Neural cell (in vitro differentiated cells): ENCODE data around the gene ANKS3. TPM values are rescaled to one million over a fixed set of nuclear protein-coding genes. Genes with fewer than 3 reads are reported as not detected.

Experiments
- H2AFZ ChIP-seq: fragments of 200-600, 300-800 bp; sonication (generic), shearing (Covaris generic); 2 replicates; pipeline ENCODE4 v1.6.0; 2014; ENCODE audit warnings: low read depth, mild to moderate bottlenecking, antibody characterized with exemption, low read length, moderate library complexity
- H3F3A ChIP-seq: fragments of 200-600 bp; shearing (Covaris generic); 2 replicates; pipeline ENCODE4 v1.6.1; 2016; ENCODE audit warnings: mild to moderate bottlenecking, moderate library complexity, mixed read lengths, antibody characterized with exemption, low read length; ENCODE audit not compliant: insufficient read depth, poor library complexity, severe bottlenecking
- H3K27ac ChIP-seq: fragments of 200-600, 300-800 bp; sonication (generic), shearing (Covaris generic); 2 replicates; pipeline ENCODE4 v1.5.1; 2014; ENCODE audit warnings: mild to moderate bottlenecking, low read length, moderate library complexity
- H3K27me3 ChIP-seq: fragments of 300-800, 200-600 bp; sonication (generic), shearing (Covaris generic); 2 replicates; pipeline ENCODE4 v1.6.0; 2014; ENCODE audit warnings: mild to moderate bottlenecking, low read depth, low read length, moderate library complexity; ENCODE audit not compliant: insufficient read depth
- H3K36me3 ChIP-seq: fragments of 300-800, 200-600 bp; sonication (generic), shearing (Covaris generic); 2 replicates; pipeline ENCODE4 v1.5.1; 2014; ENCODE audit warnings: mild to moderate bottlenecking, antibody characterized with exemption, low read length, moderate library complexity; ENCODE audit not compliant: insufficient read depth
- H3K4me2 ChIP-seq: fragments of 300-800, 200-600 bp; sonication (generic), shearing (Covaris generic); 2 replicates; pipeline ENCODE4 v1.6.0; 2014; ENCODE audit warnings: mild to moderate bottlenecking, low read length
- H3K4me3 ChIP-seq: fragments of 300-800, 200-600 bp; sonication (generic), shearing (Covaris generic); 2 replicates; pipeline ENCODE4 v1.5.1; 2014; ENCODE audit warnings: mild to moderate bottlenecking, low read length, moderate library complexity
- H3K79me2 ChIP-seq: fragments of 200-600 bp; shearing (Covaris generic); replicated peaks from 2 replicates; pipeline ENCODE4 v1.6.0; 2014; ENCODE audit warnings: mild to moderate bottlenecking, low read length, moderate library complexity; ENCODE audit not compliant: insufficient read depth
- H3K9ac ChIP-seq: fragments of 300-800, 200-600 bp; sonication (generic), shearing (Covaris generic); 2 replicates; pipeline ENCODE4 v1.6.1; 2016; ENCODE audit warnings: mild to moderate bottlenecking, low read length, mixed read lengths
- H3K9me2 ChIP-seq: fragments of 200-600 bp; shearing (Covaris generic); 2 replicates; pipeline ENCODE4 v1.6.1; 2016; ENCODE audit warnings: mild to moderate bottlenecking, low read length, mixed read lengths; ENCODE audit not compliant: insufficient read depth
- H3K9me3 ChIP-seq: fragments of 200-600, 300-800 bp; sonication (generic), shearing (Covaris generic); 2 replicates; pipeline ENCODE4 v1.6.1; 2016; ENCODE audit warnings: mild to moderate bottlenecking, mixed run types, low read length, moderate library complexity, mixed read lengths
- H4K20me1 ChIP-seq: fragments of 200-600 bp; shearing (Covaris generic); 2 replicates; pipeline ENCODE4 v1.6.1; 2016; ENCODE audit warnings: mild to moderate bottlenecking, mixed run types; ENCODE audit not compliant: insufficient read depth
- EP300 ChIP-seq: fragments of 450-650 bp; conservative IDR thresholded peaks from 2 replicates; pipeline ENCODE4 v1.6.1; 2014; ENCODE audit warnings: antibody characterized with exemption, mild to moderate bottlenecking, moderate library complexity; ENCODE audit not compliant: poor library complexity, severe bottlenecking
- EZH2 ChIP-seq: fragments of 200-600, 300-800 bp; shearing (Covaris generic), sonication (generic); IDR thresholded peaks from 2 replicates; pipeline ENCODE4 v1.6.1; 2014; ENCODE audit warnings: antibody characterized with exemption, low read length, borderline replicate concordance, mild to moderate bottlenecking; ENCODE audit not compliant: insufficient read depth, poor library complexity, severe bottlenecking
- MXI1 ChIP-seq: fragments of 450-650 bp; conservative IDR thresholded peaks from 2 replicates; pipeline ENCODE4 v1.6.1; 2014; ENCODE audit warnings: antibody characterized with exemption, mild to moderate bottlenecking; ENCODE audit not compliant: poor library complexity, severe bottlenecking
- POLR2AphosphoS5 ChIP-seq: IDR thresholded peaks from 2 replicates; pipeline ENCODE4 v1.6.1; 2012
- RAD21 ChIP-seq: fragments of 450-650 bp; conservative IDR thresholded peaks from 2 replicates; pipeline ENCODE4 v1.6.1; 2014; ENCODE audit warnings: antibody characterized with exemption, mild to moderate bottlenecking, moderate library complexity
- SMC3 ChIP-seq: fragments of 450-650 bp; conservative IDR thresholded peaks from 2 replicates; pipeline ENCODE4 v1.6.1; 2014; ENCODE audit warnings: antibody characterized with exemption, mild to moderate bottlenecking, moderate library complexity; ENCODE audit not compliant: poor library complexity
- TAF1 ChIP-seq: IDR thresholded peaks from 2 replicates; pipeline ENCODE4 v1.6.1; 2012; ENCODE audit warnings: low read depth
- polyA minus RNA-seq: library from RNA; depleted of rRNA, polyadenylated mRNA; stranded (reverse); fragments of >200 nt; gene quantifications from 2 replicates; pipeline ENCODE4 v1.2.3, GENCODE V29; 2014
- polyA plus RNA-seq: library from polyadenylated mRNA; depleted of rRNA; stranded (reverse); fragments of >200 nt; gene quantifications from 2 replicates; pipeline ENCODE4 v1.2.3, GENCODE V29; 2014
- TF ChIP-seq, protein P1 (sequence below): fragments of 450-650 bp; IDR thresholded peaks from 2 replicates; pipeline ENCODE4 v1.5.1; 2014; ENCODE audit warnings: antibody characterized with exemption, mild to moderate bottlenecking, moderate library complexity; ENCODE audit not compliant: poor library complexity, severe bottlenecking
- TF ChIP-seq, protein P2 (sequence below): IDR thresholded peaks from 2 replicates; pipeline ENCODE4 v1.6.1; 2012; ENCODE audit warnings: borderline replicate concordance

ANKS3 gene, protein sequence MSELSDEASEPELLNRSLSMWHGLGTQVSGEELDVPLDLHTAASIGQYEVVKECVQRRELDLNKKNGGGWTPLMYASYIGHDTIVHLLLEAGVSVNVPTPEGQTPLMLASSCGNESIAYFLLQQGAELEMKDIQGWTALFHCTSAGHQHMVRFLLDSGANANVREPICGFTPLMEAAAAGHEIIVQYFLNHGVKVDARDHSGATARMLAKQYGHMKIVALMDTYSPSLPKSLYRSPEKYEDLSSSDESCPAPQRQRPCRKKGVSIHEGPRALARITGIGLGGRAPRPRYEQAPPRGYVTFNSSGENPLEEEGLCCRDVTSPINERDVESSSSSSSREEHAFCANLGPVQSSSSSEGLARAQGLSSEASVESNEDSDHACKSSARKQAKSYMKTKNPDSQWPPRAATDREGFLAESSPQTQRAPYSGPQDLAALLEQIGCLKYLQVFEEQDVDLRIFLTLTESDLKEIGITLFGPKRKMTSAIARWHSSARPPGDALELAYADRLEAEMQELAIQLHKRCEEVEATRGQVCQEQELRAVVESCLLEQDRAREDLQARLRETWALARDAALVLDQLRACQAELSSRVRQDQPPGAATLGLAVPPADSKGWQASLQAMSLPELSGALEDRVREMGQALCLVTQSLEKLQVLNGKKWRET
- 53.9 and 65.2 TPM in 2 replicates for polyA plus RNA-seq
- 42.6 and 49.7 TPM in 2 replicates for polyA minus RNA-seq

DNA sequence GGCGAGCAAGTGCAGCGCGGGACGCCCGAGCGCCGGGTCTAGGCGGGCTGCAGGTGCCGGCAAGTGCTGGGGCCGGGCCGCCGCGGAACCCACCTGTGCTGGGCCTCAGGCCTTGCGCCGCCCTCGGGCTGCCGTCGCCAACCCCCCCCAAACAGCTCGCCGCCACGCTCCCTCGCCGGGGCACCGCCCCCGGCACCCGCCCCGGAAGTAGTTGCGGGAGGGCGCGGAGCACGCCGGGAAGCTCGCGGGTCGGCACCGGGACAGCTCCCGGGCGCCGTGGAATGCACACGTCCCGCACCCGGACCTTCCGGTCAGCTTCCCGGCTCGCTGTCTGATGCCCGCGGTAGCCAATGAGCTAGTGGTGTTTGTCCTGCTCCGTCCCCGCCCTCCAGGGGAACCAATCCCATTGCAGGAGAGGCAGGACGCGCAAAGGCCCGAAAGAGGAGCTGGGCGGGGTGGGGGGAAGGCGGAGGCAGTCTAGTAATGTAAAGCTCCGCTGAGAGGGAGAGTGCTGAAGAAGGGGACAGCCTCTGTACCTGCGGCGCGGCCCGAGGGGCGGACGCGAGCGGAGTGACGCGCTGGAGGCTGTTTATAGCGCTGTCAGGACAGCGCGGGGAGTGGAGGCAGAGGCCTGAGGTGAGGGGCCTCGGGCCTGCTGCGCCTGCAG, at the start of gene ANKS3, which contains the start of gene DNAAF8:
Gene ANKS3 (minus strand): TSS at position 209 of the 667 bp plus-strand sequence. CDS start 4,122 bp downstream, outside the sequence.
Gene DNAAF8 (plus strand): TSS at position 475 of the 667 bp plus-strand sequence. CDS start 1,978 bp downstream, outside the sequence.
- peak within 1 kb of the TSS; percentile 93 for H2AFZ ChIP-seq
- peak within 1 kb of the TSS; percentile 78 for H3K4me2 ChIP-seq
- H3K36me3 ChIP-seq: no peaks in the 10 kb centered on the region
- H3F3A ChIP-seq: no peaks in the 10 kb centered on the region
- no peaks in the 10 kb centered on the region for H4K20me1 ChIP-seq
- peak within 1 kb of the TSS; percentile 82 for H3K9ac ChIP-seq
- H3K27ac ChIP-seq: peak within 1 kb of the TSS; percentile 70
- H3K9me3 ChIP-seq: no peaks in the 10 kb centered on the region
- peak within 1 kb of the TSS; percentile 93 for H3K4me3 ChIP-seq
- H3K9me2 ChIP-seq: no peaks in the 10 kb centered on the region
- H3K27me3 ChIP-seq: no peaks in the 10 kb centered on the region
- H3K79me2 ChIP-seq: peaks cover 14% of the 10 kb centered on the region
- TF ChIP-seq TAF1 (no peak), SMC3 (peak; percentile 29), POLR2AphosphoS5 (peak; percentile 55), EP300 (peak; percentile 37), MXI1 (peak; percentile 92), EZH2 (no peak), RAD21 (no peak)
- TF ChIP-seq, protein P1, sequence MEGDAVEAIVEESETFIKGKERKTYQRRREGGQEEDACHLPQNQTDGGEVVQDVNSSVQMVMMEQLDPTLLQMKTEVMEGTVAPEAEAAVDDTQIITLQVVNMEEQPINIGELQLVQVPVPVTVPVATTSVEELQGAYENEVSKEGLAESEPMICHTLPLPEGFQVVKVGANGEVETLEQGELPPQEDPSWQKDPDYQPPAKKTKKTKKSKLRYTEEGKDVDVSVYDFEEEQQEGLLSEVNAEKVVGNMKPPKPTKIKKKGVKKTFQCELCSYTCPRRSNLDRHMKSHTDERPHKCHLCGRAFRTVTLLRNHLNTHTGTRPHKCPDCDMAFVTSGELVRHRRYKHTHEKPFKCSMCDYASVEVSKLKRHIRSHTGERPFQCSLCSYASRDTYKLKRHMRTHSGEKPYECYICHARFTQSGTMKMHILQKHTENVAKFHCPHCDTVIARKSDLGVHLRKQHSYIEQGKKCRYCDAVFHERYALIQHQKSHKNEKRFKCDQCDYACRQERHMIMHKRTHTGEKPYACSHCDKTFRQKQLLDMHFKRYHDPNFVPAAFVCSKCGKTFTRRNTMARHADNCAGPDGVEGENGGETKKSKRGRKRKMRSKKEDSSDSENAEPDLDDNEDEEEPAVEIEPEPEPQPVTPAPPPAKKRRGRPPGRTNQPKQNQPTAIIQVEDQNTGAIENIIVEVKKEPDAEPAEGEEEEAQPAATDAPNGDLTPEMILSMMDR: no peak
- TF ChIP-seq, protein P2, sequence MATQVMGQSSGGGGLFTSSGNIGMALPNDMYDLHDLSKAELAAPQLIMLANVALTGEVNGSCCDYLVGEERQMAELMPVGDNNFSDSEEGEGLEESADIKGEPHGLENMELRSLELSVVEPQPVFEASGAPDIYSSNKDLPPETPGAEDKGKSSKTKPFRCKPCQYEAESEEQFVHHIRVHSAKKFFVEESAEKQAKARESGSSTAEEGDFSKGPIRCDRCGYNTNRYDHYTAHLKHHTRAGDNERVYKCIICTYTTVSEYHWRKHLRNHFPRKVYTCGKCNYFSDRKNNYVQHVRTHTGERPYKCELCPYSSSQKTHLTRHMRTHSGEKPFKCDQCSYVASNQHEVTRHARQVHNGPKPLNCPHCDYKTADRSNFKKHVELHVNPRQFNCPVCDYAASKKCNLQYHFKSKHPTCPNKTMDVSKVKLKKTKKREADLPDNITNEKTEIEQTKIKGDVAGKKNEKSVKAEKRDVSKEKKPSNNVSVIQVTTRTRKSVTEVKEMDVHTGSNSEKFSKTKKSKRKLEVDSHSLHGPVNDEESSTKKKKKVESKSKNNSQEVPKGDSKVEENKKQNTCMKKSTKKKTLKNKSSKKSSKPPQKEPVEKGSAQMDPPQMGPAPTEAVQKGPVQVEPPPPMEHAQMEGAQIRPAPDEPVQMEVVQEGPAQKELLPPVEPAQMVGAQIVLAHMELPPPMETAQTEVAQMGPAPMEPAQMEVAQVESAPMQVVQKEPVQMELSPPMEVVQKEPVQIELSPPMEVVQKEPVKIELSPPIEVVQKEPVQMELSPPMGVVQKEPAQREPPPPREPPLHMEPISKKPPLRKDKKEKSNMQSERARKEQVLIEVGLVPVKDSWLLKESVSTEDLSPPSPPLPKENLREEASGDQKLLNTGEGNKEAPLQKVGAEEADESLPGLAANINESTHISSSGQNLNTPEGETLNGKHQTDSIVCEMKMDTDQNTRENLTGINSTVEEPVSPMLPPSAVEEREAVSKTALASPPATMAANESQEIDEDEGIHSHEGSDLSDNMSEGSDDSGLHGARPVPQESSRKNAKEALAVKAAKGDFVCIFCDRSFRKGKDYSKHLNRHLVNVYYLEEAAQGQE: no peak
